SU-DHL-6 (cell line): ENCODE data around the gene TOR2A.

Source experiments
- H2AFZ ChIP-seq: fragments of 200-600 bp; sonication (generic); 2 replicates; pipeline ENCODE4 v1.6.1; 2014; ENCODE audit warnings: low read depth, mild to moderate bottlenecking, moderate library complexity, mixed read lengths, antibody characterized with exemption, low read length; ENCODE audit not compliant: severe bottlenecking
- H3F3A ChIP-seq: fragments of 200-600 bp; shearing (Covaris generic); 2 replicates; pipeline ENCODE4 v1.6.0; 2016; ENCODE audit warnings: antibody characterized with exemption, mild to moderate bottlenecking; ENCODE audit not compliant: insufficient read depth
- H3K27ac ChIP-seq: fragments of 200-600 bp; sonication (generic); 2 replicates; pipeline ENCODE4 v1.5.1; 2016; ENCODE audit warnings: low read depth, mild to moderate bottlenecking, low read length, moderate library complexity, mixed read lengths
- H3K27me3 ChIP-seq: fragments of 200-600 bp; sonication (generic), shearing (Covaris generic); 2 replicates; pipeline ENCODE4 v1.6.0; 2014; ENCODE audit warnings: mild to moderate bottlenecking, low read length
- H3K36me3 ChIP-seq: fragments of 200-600 bp; sonication (generic); 2 replicates; pipeline ENCODE4 v1.6.1; 2014; ENCODE audit warnings: mild to moderate bottlenecking, low read length, mixed read lengths
- H3K4me2 ChIP-seq: fragments of 300-600, 200-600 bp; shearing (Covaris generic), sonication (generic); 2 replicates; pipeline ENCODE4 v1.6.0; 2014; ENCODE audit warnings: low read length, low read depth, mild to moderate bottlenecking; ENCODE audit not compliant: poor library complexity, severe bottlenecking
- H3K4me3 ChIP-seq: fragments of 200-600 bp; sonication (generic); 2 replicates; pipeline ENCODE4 v1.5.1; 2014; ENCODE audit warnings: antibody characterized with exemption, low read length, mild to moderate bottlenecking, mixed read lengths; ENCODE audit not compliant: insufficient read depth, poor library complexity, severe bottlenecking
- H3K79me2 ChIP-seq: fragments of 200-600 bp; sonication (generic); 2 replicates; pipeline ENCODE4 v1.6.1; 2014; ENCODE audit warnings: mild to moderate bottlenecking, low read length, moderate library complexity; ENCODE audit not compliant: insufficient read depth
- H3K9ac ChIP-seq: fragments of 200-600 bp; sonication (generic); 2 replicates; pipeline ENCODE4 v1.7.0; 2014; ENCODE audit warnings: mild to moderate bottlenecking, low read length
- H3K9me2 ChIP-seq: fragments of 200-600 bp; sonication (generic); replicated peaks from 2 replicates; pipeline ENCODE4 v1.6.1; 2014; ENCODE audit warnings: low read length; ENCODE audit not compliant: insufficient read depth
- H3K9me3 ChIP-seq: fragments of 200-600 bp; sonication (generic); 2 replicates; pipeline ENCODE4 v1.6.1; 2014; ENCODE audit warnings: low read length, mixed read lengths; ENCODE audit not compliant: insufficient read depth
- H4K20me1 ChIP-seq: fragments of 200-600 bp; sonication (generic); 2 replicates; pipeline ENCODE4 v1.6.1; 2014; ENCODE audit warnings: low read depth, mild to moderate bottlenecking, antibody characterized with exemption, low read length, moderate library complexity, mixed read lengths
- EZH2phosphoT487 ChIP-seq: fragments of 200-600 bp; sonication (generic), shearing (Covaris generic); conservative IDR thresholded peaks from 2 replicates; pipeline ENCODE4 v1.6.1; 2018; ENCODE audit warnings: mild to moderate bottlenecking, antibody characterized with exemption, low read length, moderate library complexity, mixed read lengths
- TF ChIP-seq, protein P1 (sequence below): fragments of 200-600 bp; sonication (generic); IDR thresholded peaks from one replicate; pipeline ENCODE4 v1.5.1; 2017; ENCODE audit warnings: antibody characterized with exemption, mild to moderate bottlenecking, low read length, moderate library complexity; ENCODE audit not compliant: insufficient read depth, poor library complexity, severe bottlenecking

Gene TOR2A

DNA sequence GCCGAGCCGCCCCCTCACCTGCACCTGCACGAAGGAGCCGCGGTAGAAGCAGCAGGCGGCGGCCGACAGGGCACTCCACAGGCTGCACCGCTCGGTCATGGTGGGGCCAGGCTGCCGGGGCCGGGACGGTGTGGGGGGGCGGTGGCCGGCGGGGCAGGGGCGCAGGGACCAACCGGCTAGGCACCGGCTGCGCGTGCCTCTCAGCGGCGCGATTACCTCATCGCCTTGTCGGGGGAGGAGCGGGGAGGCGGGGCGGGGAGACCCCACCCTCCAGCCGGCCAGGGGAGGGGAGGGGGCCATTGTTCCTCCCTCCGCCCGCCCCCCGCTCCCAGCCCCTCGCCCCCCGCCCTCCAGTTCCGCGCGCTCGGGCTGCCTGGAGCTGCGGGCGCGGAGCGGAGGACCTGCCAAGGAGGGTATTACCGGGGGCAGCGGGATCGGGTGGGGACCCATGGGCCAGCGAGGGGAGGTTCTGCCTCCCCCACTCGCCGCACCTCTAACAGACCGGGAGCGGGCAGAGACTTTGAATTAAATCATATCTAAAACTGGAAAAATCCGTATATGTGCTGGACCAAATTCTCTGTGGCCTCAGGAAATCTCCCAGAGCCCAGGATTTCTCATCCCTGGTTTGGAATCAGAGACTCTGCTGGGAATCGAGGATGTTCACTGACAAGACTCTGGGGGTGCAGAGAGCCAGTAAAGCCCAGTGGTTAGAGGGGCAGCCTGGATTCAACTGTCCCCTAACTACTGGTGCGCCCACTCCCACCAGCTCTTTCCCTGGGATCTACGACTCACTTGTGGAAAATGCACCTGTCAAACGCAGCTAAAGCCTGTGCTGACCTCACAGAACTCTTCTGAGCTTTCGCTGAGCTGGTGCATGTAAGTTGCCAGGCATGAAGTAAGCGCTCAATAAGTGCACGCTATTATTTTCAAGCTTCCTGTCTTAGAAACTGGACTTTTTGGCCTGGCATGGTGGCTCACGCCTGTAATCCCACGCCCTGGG lies 20.3 kb upstream of the TOR2A start:
- Histone ChIP-seq H2AFZ (no peak overlapping the region), H3K4me2 (no peak overlapping the region), H3K9me2 (no peaks in the 10 kb centered on the region), H3K4me3 (no peak overlapping the region), H3F3A (no peaks in the 10 kb centered on the region), H3K36me3 (no peaks in the 10 kb centered on the region), H3K27me3 (no peaks in the 10 kb centered on the region), H3K79me2 (no peaks in the 10 kb centered on the region), H3K9ac (no peak overlapping the region), H3K9me3 (no peaks in the 10 kb centered on the region), H4K20me1 (no peaks in the 10 kb centered on the region), H3K27ac (no peak overlapping the region)
- TF ChIP-seq EZH2phosphoT487 = no peak
- TF ChIP-seq, protein P1, sequence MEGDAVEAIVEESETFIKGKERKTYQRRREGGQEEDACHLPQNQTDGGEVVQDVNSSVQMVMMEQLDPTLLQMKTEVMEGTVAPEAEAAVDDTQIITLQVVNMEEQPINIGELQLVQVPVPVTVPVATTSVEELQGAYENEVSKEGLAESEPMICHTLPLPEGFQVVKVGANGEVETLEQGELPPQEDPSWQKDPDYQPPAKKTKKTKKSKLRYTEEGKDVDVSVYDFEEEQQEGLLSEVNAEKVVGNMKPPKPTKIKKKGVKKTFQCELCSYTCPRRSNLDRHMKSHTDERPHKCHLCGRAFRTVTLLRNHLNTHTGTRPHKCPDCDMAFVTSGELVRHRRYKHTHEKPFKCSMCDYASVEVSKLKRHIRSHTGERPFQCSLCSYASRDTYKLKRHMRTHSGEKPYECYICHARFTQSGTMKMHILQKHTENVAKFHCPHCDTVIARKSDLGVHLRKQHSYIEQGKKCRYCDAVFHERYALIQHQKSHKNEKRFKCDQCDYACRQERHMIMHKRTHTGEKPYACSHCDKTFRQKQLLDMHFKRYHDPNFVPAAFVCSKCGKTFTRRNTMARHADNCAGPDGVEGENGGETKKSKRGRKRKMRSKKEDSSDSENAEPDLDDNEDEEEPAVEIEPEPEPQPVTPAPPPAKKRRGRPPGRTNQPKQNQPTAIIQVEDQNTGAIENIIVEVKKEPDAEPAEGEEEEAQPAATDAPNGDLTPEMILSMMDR = no peak

DNA sequence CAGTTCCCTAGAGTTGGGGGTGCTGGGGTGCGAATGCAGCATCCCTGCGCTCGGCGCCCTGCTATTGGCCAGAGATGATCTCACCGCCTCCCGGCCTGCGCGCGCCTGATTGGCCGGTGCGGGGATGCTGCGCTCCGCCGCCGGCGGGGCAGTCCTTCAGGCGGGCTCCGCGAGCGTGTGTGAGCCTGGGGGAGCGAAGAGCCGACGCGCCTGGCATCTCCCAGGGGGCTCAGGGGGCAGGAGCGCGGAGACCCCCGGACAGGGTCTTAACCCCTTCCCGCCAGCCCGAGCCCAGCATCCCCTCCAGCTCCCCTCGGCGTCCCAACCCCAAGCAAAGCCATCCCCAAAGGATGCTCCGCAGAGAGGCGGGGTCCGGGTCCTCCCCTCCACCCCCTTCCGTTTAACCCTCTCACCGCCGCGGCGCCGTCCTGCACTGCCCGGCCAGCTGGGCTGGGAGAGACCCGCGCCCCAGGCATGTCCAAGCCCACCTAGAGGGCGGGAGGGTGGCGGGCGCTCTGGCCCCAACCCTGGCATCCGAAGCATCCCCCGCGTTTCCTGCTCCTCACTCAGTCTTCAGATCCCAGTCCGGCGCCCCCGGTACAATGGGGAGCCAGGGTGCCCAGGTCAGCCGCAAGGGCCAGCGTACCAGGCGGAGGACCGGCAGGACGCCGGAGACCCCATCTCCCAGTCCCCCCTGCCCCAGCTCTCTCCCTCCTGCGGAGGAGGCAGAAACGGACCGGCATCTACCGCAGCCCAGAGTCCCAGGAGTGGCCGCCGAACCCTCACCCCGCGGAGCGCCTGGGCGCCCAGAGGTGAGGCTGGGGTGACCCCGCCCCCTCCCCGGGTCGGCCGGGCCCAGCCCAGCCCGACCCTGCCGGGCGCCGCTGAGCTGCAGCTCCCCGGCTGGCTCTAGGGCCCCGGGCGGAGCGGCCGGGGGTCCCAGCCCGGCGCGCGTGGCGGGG lies 19.3 kb upstream of the TOR2A start:
- no peak overlapping the region for H3K4me2 ChIP-seq
- H3K36me3 ChIP-seq = no peaks in the 10 kb centered on the region
- no peaks in the 10 kb centered on the region for H3K27me3 ChIP-seq
- no peaks in the 10 kb centered on the region for H3K79me2 ChIP-seq
- TF ChIP-seq EZH2phosphoT487 = no peak
- TF ChIP-seq, protein P1 = no peak
- no peak overlapping the region for H2AFZ ChIP-seq
- H3K9me3 ChIP-seq = no peaks in the 10 kb centered on the region
- no peaks in the 10 kb centered on the region for H3F3A ChIP-seq
- H3K27ac ChIP-seq = no peak overlapping the region
- no peaks in the 10 kb centered on the region for H4K20me1 ChIP-seq
- H3K4me3 ChIP-seq = no peak overlapping the region
- no peak overlapping the region for H3K9ac ChIP-seq
- H3K9me2 ChIP-seq = no peaks in the 10 kb centered on the region

DNA sequence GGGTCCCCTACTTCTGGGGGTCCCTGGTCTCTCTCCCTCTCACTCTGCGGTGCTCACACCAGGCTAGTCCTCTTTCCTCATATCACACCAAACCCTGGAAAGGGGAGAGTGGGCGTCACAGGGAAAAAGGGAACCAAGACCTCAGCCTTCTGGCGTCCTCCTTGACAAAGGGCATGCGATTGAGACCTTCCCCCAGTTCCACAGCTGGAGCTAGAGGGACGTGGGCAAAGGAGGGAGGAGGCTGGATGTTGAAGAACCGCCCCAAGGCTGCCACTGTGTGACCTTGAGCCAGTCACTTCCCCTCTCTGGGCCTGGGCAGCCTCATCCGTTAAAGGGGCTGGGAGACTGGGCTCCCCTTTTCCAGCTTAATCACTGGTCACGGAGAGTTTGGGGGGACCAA lies 18.5 kb upstream of the TOR2A start:
- Histone ChIP-seq H3K4me2 (no peak overlapping the region), H2AFZ (no peak overlapping the region), H3K4me3 (no peak overlapping the region)

More for the DNA sequence above, 18.5 kb upstream of the TOR2A start:
- H3K79me2 ChIP-seq = no peaks in the 10 kb centered on the region
- no peak overlapping the region for H3K27ac ChIP-seq
- no peaks in the 10 kb centered on the region for H3K27me3 ChIP-seq
- no peaks in the 10 kb centered on the region for H3F3A ChIP-seq
- no peaks in the 10 kb centered on the region for H4K20me1 ChIP-seq
- H3K9ac ChIP-seq = no peak overlapping the region
- H3K9me3 ChIP-seq = no peaks in the 10 kb centered on the region
- TF ChIP-seq, protein P1 = no peak
- no peak for TF ChIP-seq EZH2phosphoT487
- no peaks in the 10 kb centered on the region for H3K9me2 ChIP-seq
- H3K36me3 ChIP-seq = no peaks in the 10 kb centered on the region
